GM21381 (cell line): ENCODE data around the gene THEM4.
"Not testable (repeated sequence)": the region's sequence is repeated elsewhere in the genome, so short reads cannot be mapped to it uniquely, and the experiment has no call there.

ENCODE experiments used
- ATAC-seq: cut with Tn5 transposase; IDR thresholded peaks from one replicate; pipeline ENCODE4 v1.9.1; 2021; ENCODE audit warnings: mild to moderate bottlenecking, moderate library complexity; ENCODE audit not compliant: unreplicated experiment

Gene THEM4

DNA sequence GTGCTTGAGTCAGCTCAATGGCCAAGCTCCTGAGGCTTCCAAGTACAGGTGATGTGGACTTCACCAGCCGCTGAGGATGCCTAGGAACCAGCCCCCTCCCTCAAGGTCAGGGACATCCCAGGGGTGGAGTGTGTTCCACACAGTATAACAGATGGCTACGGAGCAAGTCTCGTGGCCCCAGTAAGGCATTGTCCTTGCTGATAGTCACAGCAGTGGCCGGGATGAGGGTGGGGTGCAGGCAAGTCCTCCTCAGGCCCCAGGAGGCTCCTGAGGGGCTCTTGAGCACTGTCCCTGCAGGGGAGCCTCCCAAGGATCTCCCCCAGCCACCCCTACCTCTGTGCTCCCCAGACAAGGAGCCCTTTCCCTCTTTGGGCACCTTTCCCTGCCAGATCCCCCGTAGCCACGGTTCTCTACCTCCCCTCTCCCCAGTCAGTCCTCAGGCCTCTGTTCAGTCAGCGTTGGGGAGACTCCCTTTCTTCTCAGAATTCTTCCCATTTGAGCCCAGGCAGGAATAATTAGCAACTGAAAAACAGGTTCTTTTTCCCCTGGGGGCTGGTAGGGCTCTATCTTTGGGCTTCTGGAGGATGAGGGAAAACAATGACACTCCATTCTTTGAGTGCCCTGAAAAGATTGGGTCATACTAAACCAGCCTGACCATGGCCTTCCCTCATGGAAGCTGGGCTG, 48.7 kb downstream of the THEM4 start:
- ATAC-seq, result no peak

DNA sequence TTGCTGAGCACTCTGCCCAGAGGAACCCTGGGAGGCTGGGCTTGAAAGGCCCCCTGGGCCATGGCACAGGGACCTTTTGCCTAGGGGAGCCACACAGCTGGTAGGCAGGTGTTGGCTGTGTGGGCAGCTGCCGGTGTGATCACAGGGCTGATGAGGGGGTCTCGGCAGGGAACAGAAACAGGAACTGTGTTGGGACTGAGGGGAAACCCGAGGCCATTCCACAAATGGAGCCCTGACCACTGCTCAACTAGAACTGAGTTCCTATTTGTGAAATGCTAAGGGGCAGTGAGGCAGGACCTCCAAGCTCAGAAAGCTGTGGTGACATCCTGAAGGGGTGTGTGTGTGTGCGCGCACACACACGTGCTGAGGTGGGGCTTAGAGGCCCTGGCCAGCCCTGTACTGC, 49.4 kb downstream of the THEM4 start:
- ATAC-seq, result no peak

DNA sequence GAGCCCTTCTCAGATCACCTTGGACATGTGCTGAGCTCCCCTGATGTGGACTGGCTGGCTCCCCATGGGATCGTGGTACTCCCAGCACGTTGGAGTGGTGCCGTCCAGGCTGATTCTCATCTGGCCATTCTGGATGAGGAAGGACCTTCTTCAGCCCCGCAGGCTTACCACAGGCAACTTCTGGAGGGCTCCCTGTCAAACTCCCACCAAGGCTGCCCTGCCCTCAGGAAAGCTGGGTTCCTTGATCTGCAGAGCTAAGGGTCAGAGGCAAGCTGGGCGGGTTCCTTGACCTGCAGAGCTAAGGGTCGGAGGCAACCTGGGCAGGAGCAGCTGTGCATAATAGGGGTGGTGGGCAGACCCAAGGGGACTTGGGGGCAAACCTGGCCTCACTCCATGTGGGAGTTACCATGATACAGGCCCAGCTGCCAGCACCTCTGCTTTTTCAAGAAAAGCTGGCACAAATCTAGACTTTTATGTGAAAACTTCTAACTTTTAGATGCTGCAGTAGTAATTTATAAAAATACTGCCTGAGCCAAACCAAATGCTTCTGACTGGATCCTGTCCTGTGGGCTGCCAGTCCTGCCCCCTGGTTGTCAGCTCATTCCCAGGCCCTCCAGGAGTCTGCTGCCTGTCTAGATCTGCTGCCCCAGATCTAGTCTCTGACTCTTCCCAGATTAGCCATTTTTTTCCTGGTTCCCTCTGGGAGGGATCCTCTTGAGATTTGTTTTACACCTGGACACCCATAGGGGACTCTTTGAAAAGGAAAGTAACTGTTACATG, 50.2 kb downstream of the THEM4 start:
- ATAC-seq, result no peak

- ATAC-seq, result no peak
These were observed 51.1 kb downstream of the THEM4 start for GRCh38 chr1:151858030-151858746.

DNA sequence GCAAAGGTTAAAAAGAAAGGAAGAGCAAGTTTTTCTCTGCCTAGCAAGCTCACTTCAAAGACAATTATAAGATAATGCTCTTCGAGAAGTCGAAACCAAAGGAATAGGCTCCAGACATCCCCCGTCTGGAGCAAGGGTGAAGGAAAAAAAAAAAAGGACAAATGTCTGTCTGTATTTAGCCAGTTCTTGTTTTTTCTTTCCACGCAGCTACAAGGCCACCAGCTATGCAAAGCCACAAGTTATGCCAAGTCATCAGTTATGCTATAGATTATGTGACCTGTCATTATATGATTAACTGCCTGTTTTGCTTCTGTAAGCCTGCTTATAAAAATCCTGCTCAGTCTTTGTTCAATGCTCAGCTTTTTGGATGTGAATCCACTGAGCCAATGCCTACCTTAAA, 53.4 kb downstream of the THEM4 start:
- ATAC-seq, result no peak

GRCh38 chr1:151855516-151855915, 53.8 kb downstream of the THEM4 start:
- ATAC-seq, result not testable (repeated sequence)

- no peak for ATAC-seq
These were observed 54.7 kb downstream of the THEM4 start for GRCh38 chr1:151854658-151855057.

DNA sequence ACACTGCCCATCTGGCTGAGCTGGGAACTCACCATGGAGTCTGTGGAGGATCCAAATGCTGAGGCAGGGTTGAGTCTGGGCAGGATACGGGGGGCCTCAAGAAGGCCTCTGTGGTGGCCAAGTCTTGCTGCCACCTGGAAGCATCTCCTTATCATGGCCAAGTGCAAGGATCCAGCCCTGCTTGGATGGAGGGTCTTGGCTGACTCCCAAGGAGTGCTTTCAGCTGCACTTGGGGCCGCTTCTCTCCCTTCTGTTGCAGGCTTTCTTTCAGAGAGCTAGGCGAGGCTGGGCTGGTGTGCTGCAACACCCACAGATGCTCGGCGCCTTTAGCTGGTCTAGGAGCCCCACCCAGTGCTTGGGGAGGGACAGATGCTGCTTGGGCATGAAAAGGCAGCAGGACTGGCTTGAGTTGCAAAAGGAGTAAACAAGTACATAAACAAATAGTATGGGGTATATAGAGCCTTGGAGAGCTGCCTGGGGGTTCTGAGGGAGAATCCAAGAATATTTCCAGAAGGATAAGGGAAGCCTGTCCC, 55.8 kb downstream of the THEM4 start, which contains the start of gene THEM5:
TSS of gene THEM5 (minus strand) at position 302 of the 533 bp plus-strand sequence. CDS start at position 155, 147 bp downstream.
- no peak for ATAC-seq

- no peak for ATAC-seq
These were observed 56.6 kb downstream of the THEM4 start for GRCh38 chr1:151852733-151853132.

DNA sequence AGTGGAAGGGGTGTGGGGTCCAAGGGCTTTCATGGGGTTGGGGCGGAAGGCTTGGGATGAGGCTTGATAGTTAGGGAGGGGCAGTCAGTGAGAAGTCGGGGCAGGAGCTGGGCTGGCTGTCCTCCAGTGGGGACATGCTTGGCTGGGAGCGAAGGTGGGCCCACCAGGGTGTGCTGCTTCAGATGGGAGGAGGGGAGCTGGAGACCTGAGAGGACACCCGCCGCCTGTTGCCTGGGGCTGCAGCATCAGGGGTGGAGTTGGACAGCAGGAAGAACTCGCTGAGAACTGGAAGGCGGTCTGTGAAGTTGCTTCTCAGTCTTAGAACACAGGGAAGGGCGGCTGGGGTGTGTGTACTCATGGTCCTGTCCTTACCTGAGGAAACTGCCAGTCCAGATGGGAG, 57.4 kb downstream of the THEM4 start:
- ATAC-seq, result no peak

DNA sequence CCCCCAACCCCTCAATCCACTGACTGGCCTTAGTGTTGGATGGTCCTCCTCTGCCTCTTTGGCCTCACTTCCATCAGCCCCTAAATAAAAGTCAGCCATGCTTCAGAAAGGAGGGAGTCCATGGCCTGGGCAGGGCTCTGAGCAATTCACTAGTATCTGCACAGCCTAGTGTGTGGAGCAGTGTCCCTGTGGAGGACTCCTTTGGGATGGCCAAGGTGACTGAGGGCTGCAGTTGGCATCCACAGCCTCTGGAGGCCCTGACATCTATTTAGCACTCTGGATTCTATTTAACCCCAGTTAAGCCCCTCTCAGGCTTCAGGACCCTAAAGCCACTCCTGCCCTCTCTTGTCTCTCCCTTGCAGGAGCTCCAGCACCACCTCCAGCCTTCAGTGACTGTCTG, 59.4 kb downstream of the THEM4 start:
- ATAC-seq, result no peak

GRCh38 chr1:151849126-151849525, 60.2 kb downstream of the THEM4 start:
- ATAC-seq, result no peak

- no peak for ATAC-seq
These were observed 61.3 kb downstream of the THEM4 start for GRCh38 chr1:151847867-151848596.

GRCh38 chr1:151846686-151847237, 62.5 kb downstream of the THEM4 start:
- no peak for ATAC-seq

- no peak for ATAC-seq
These were observed 63.2 kb downstream of the THEM4 start for GRCh38 chr1:151846062-151846568.

- ATAC-seq, result no peak
These were observed 65.9 kb downstream of the THEM4 start for GRCh38 chr1:151843398-151843797.

DNA sequence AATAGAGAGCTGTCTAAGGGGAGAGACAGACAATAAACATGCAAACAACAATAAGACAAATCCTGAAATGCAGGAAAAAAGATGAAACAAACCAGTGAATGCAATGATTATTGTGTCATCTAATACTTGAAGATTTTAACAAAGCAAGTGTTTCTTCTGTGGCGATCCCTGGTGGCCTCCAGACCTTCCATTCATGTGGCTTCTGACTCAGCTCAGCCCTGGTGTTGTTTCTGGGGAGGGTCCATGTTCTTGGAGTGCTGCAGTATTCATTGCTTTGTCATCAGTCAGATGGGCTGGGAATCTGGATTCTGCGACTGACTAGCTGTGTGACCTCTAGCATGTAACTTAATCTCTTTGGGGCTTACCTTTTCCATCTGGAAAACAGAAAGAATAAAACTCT, 68.2 kb downstream of the THEM4 start:
- no peak for ATAC-seq

DNA sequence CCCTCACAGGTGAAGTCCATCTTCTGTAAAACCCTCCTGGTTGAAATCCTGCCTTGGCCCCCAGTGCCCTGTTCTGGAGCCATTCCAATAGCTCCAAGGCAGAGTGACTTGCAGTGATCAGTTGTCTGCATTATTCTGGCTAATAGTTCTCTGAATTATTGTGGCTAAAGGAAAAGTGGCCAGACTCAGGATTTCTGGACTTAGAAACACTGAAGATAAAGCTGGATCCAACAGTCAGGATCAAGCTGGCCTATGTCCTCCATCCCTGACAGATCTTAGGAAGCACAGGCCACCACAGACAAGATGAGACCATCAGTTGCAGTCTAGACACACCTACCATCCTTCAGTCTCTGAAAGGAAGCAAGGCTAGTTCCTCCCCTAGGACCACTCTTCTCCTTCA, 68.9 kb downstream of the THEM4 start:
- ATAC-seq, result no peak

DNA sequence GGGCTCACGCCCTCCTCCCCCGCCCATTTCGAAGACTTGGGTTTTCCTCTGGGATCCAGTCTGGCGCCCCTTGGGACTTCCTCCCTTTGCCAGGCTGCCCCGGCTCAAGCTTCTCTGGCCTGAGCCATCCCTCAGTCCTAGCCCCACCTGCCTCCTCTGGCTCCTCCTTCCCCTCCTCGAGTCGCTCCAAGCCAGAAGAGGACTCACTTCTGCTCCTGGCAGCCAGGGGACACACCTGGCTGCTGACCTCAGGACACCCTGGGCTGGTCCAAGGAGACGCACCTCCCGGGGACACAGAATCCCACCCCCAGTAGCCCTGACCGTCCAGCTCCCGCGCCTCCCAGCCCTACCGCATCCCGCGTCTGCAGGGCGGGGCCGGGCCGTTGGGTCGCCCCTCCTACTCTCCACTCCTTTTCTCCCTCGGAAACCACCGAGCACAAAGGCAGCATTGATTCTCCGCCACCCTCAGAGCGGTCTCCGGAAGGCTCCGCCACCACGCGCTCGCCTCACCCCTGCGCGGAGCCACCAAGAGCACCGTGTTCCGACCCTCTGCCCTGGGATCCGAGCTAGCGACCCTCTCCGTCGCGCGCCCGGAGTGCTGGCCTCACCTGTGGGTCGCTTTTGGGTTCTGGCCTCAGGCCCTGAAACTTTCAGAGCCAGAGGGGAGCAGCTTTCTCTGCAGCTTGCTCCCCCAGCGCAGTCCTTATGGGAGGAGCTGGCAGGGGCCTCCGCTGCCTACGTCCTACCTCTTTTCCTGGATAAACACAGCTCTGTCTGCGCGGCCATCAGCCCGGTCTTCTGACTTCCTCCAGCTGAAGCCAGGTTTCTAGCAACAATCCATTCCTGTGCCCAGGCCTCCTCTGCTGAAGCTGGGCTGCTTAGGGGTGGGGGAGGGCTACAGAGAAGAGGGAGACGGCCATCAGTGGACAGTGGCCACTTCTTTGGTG, 69.6 kb downstream of the THEM4 start, which contains the start of gene C2CD4D:
TSS of gene C2CD4D (minus strand) at position 364 of the 947 bp plus-strand sequence. CDS start 831 bp downstream, outside the sequence.
- ATAC-seq, result no peak
